GM20431 (cell line): ENCODE data around the gene DNAAF5.

Experiments used
- in situ Hi-C: fragments of 300-500 bp; cut with MseI, MboI; formaldehyde crosslinking; loops from one replicate; pipeline ENCODE4 v1.15.0; 2020; ENCODE audit warnings: low sequenced_read_pairs; ENCODE audit not compliant: unreplicated experiment

Gene DNAAF5

GRCh38 chr7:761101-761500, 34.6 kb downstream of the DNAAF5 start:
- in situ Hi-C loops, result no loop called here

GRCh38 chr7:761631-762030, 35.1 kb downstream of the DNAAF5 start:
- in situ Hi-C loops, result no loop called here

GRCh38 chr7:762885-763284, 36.4 kb downstream of the DNAAF5 start:
- in situ Hi-C loops, result no loop called here

GRCh38 chr7:763762-764161, 37.3 kb downstream of the DNAAF5 start:
- in situ Hi-C loops, result no loop called here

GRCh38 chr7:765383-765782, 38.9 kb downstream of the DNAAF5 start:
- in situ Hi-C loops, result no loop called here

- in situ Hi-C loops, result no loop called here
These were observed 41.1 kb downstream of the DNAAF5 start for GRCh38 chr7:767580-767940.

GRCh38 chr7:767941-768731, 41.6 kb downstream of the DNAAF5 start:
- in situ Hi-C loops, result no loop called here

GRCh38 chr7:768881-769504, 42.5 kb downstream of the DNAAF5 start:
- in situ Hi-C loops, result no loop called here

- in situ Hi-C loops, result loop anchor here (10.0 kb wide), 1 partner anchor 456 kb away; no protein-coding TSS in a partner anchor
These were observed 43.8 kb downstream of the DNAAF5 start for GRCh38 chr7:770336-770735.

GRCh38 chr7:770741-771166, 44.3 kb downstream of the DNAAF5 start:
- in situ Hi-C loops, result loop anchor here (10.0 kb wide), 1 partner anchor 456 kb away; no protein-coding TSS in a partner anchor

- in situ Hi-C loops, result loop anchor here (10.0 kb wide), 1 partner anchor 457 kb away; no protein-coding TSS in a partner anchor
These were observed 44.9 kb downstream of the DNAAF5 start for GRCh38 chr7:771234-772004.

- in situ Hi-C loops, result loop anchor here (10.0 kb wide), 1 partner anchor 457 kb away; no protein-coding TSS in a partner anchor
These were observed 45.5 kb downstream of the DNAAF5 start for GRCh38 chr7:772005-772294.

- in situ Hi-C loops, result loop anchor here (10.0 kb wide), 1 partner anchor 458 kb away; no protein-coding TSS in a partner anchor
These were observed 45.9 kb downstream of the DNAAF5 start for GRCh38 chr7:772392-772791.

- in situ Hi-C loops, result loop anchor here (10.0 kb wide), 1 partner anchor 458 kb away; no protein-coding TSS in a partner anchor
These were observed 46.5 kb downstream of the DNAAF5 start for GRCh38 chr7:772861-773621.

GRCh38 chr7:773622-773915, 47.1 kb downstream of the DNAAF5 start:
- in situ Hi-C loops, result loop anchor here (10.0 kb wide), 1 partner anchor 459 kb away; no protein-coding TSS in a partner anchor

GRCh38 chr7:774161-775109, 47.9 kb downstream of the DNAAF5 start:
- in situ Hi-C loops, result loop anchor here (10.0 kb wide), 1 partner anchor 460 kb away; no protein-coding TSS in a partner anchor

GRCh38 chr7:776381-776780, 49.9 kb downstream of the DNAAF5 start:
- in situ Hi-C loops, result loop anchor here (10.0 kb wide), 1 partner anchor 462 kb away; no protein-coding TSS in a partner anchor

GRCh38 chr7:776992-777727, 50.7 kb downstream of the DNAAF5 start:
- in situ Hi-C loops, result loop anchor here (10.0 kb wide), 1 partner anchor 462 kb away; no protein-coding TSS in a partner anchor
